Measurements from ENCODE around the gene RSBN1L. TPM values are rescaled to one million over a fixed set of nuclear protein-coding genes. Genes with fewer than 3 reads are reported as not detected.
A peak's percentile ranks its signal among the peaks of the same experiment; 100 is the strongest.

Gene RSBN1L
- total RNA-seq, 1 experiment from 2014 or later: 18.0 TPM

DNA sequence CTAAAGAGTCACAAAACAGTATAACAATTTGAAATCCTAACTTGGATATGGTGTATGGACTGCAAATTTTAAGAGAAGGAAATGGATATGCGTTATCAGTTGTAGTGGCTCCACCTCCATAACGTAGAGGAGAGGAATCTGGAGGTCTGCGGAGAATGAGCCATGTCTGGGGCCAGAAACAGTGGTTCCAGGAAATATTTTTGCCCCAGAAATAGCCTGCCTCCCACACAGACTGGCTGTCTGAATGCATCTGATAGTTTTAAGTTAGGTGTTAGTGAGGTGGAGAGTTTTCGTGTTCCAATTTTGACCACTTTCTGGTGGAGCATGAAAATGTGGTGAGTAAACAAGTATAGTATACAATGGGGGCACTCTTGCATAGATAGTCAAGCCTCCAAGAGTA lies 103.9 kb downstream of the RSBN1L start:
- Histone ChIP-seq H3K4me3 (ENCODE audit: low read depth in 2 of 2, low read length in 2 of 2) (peak overlapping the region; percentile 79 to 99), H3K9me3 (ENCODE audit: control insufficient read depth, insufficient read depth, low read depth, low read length) (no peaks in the 10 kb centered on the region), H3K27me3 (ENCODE audit: control insufficient read depth, insufficient read depth, low read length) (no peaks in the 10 kb centered on the region), H3K27ac (ENCODE audit: low read length) (peak overlapping the region; percentile 87; the same call in 1 of the 2 replicates), H3K36me3 (ENCODE audit: control insufficient read depth, insufficient read depth, low read length) (no peaks in the 10 kb centered on the region; the same call in 1 of the 2 replicates), H3K4me1 (ENCODE audit: control insufficient read depth, insufficient read depth, low read length) (peaks cover 26% of the 10 kb centered on the region)
- intact Hi-C loops (cut with micrococcal nuclease; ENCODE audit: unreplicated experiment): no loop called here
- BruUV-seq (replicated peaks): TSS peak; percentile 67
- TF ChIP-seq, protein P1, sequence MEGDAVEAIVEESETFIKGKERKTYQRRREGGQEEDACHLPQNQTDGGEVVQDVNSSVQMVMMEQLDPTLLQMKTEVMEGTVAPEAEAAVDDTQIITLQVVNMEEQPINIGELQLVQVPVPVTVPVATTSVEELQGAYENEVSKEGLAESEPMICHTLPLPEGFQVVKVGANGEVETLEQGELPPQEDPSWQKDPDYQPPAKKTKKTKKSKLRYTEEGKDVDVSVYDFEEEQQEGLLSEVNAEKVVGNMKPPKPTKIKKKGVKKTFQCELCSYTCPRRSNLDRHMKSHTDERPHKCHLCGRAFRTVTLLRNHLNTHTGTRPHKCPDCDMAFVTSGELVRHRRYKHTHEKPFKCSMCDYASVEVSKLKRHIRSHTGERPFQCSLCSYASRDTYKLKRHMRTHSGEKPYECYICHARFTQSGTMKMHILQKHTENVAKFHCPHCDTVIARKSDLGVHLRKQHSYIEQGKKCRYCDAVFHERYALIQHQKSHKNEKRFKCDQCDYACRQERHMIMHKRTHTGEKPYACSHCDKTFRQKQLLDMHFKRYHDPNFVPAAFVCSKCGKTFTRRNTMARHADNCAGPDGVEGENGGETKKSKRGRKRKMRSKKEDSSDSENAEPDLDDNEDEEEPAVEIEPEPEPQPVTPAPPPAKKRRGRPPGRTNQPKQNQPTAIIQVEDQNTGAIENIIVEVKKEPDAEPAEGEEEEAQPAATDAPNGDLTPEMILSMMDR (IDR thresholded peaks at IDR 0.05): 0 out of 2 replicates have a peak, but pooled peaks have one; percentile 7
- no peak for TF ChIP-seq TCF7L2 (IDR thresholded peaks at IDR 0.05; ENCODE audit: low read depth, low read length)
- TF ChIP-seq, protein P2, sequence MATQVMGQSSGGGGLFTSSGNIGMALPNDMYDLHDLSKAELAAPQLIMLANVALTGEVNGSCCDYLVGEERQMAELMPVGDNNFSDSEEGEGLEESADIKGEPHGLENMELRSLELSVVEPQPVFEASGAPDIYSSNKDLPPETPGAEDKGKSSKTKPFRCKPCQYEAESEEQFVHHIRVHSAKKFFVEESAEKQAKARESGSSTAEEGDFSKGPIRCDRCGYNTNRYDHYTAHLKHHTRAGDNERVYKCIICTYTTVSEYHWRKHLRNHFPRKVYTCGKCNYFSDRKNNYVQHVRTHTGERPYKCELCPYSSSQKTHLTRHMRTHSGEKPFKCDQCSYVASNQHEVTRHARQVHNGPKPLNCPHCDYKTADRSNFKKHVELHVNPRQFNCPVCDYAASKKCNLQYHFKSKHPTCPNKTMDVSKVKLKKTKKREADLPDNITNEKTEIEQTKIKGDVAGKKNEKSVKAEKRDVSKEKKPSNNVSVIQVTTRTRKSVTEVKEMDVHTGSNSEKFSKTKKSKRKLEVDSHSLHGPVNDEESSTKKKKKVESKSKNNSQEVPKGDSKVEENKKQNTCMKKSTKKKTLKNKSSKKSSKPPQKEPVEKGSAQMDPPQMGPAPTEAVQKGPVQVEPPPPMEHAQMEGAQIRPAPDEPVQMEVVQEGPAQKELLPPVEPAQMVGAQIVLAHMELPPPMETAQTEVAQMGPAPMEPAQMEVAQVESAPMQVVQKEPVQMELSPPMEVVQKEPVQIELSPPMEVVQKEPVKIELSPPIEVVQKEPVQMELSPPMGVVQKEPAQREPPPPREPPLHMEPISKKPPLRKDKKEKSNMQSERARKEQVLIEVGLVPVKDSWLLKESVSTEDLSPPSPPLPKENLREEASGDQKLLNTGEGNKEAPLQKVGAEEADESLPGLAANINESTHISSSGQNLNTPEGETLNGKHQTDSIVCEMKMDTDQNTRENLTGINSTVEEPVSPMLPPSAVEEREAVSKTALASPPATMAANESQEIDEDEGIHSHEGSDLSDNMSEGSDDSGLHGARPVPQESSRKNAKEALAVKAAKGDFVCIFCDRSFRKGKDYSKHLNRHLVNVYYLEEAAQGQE (IDR thresholded peaks at IDR 0.05; ENCODE audit: insufficient read depth in 1 of 2, low read depth in 2 of 2, low read length in 1 of 2): no peak
- no peak for ATAC-seq
- ChIA-PET POLR2A (no interaction called here), CTCF (no interaction called here)
- no peak for DNase-seq (ENCODE audit: low read depth, low spot score)
- in situ Hi-C loops (cut with HindIII; ENCODE audit: low pct_unique_long_range_greater_than_20kb, low sequenced_read_pairs): no loop called here

DNA sequence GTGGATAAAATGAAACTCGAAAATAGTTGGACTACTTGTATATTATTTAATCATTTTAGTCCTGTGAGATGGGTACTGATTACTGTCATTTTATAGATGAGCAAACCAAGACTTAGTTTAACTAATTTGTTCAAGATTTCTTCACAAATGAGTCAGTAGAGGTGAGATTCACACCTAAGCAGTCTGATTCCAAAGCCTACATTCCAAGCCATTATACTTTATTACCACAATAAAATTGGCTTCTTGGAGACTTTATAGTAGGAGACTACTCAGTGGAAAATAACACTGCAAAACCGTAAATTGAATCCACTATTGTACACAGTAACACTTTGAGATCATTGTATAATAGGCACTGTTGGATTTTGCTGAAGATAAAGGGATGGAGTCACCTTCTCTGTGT lies 104.5 kb downstream of the RSBN1L start:
- TF ChIP-seq TCF7L2 (IDR thresholded peaks at IDR 0.05; ENCODE audit: low read depth, low read length) (no peak), SIN3A (IDR thresholded peaks at IDR 0.05; ENCODE audit: borderline replicate concordance, insufficient read depth, low read depth, low read length) (no peak), POLR2AphosphoS5 (IDR thresholded peaks at IDR 0.05; ENCODE audit: low read depth, low read length) (no peak)
- TF ChIP-seq, protein P2 (IDR thresholded peaks at IDR 0.05; ENCODE audit: insufficient read depth in 1 of 2, low read depth in 2 of 2, low read length in 1 of 2): no peak
- TF ChIP-seq, protein P1 (IDR thresholded peaks at IDR 0.05): no peak
- H3K9me3 ChIP-seq (ENCODE audit: control insufficient read depth, insufficient read depth, low read depth, low read length): peaks cover 5% of the 10 kb centered on the region
- DNase-seq (ENCODE audit: low read depth, low spot score) (no peak), ATAC-seq (no peak)
- peaks cover 26% of the 10 kb centered on the region for H3K4me1 ChIP-seq (ENCODE audit: control insufficient read depth, insufficient read depth, low read length)
- in situ Hi-C loops (cut with HindIII; ENCODE audit: low pct_unique_long_range_greater_than_20kb, low sequenced_read_pairs) (no loop called here), intact Hi-C loops (cut with micrococcal nuclease; ENCODE audit: unreplicated experiment) (no loop called here)
- ChIA-PET POLR2A (no interaction called here), CTCF (no interaction called here)
- H3K27me3 ChIP-seq (ENCODE audit: control insufficient read depth, insufficient read depth, low read length): no peaks in the 10 kb centered on the region
- no TSS peak for BruUV-seq (replicated peaks)
- peak overlapping the region; percentile 87; the same call in 1 of the 2 replicates for H3K27ac ChIP-seq (ENCODE audit: low read length)
- H3K4me3 ChIP-seq (ENCODE audit: low read depth in 2 of 2, low read length in 2 of 2): peak overlapping the region in 1 of 2 experiments; percentile 99; a peak in 1 of 4 replicates
- H3K36me3 ChIP-seq (ENCODE audit: control insufficient read depth, insufficient read depth, low read length): no peaks in the 10 kb centered on the region; the same call in 1 of the 2 replicates

All from Panc1 (cell line).